Endothelial cell of umbilical vein (primary cell): Measurements from ENCODE around the gene SLC9C2. TPM values are rescaled to one million over a fixed set of nuclear protein-coding genes. Genes with fewer than 3 reads are reported as not detected.

Experiments
- BruUV-seq: library from RNA; stranded (reverse); fragments of 400-500 nt; replicated peaks from 2 replicates; lab custom pipeline; 2021; lab: Mats Ljungman, UMichigan
- CTCF ChIA-PET: fragments of 300-600, 350-600 bp; sonication (Branson Sonifier 250); formaldehyde crosslinking; loops from one replicate; lab custom pipeline; 2021; ENCODE audit warnings: antibody characterized with exemption, inconsistent platforms; lab: Charles Lee
- POLR2A ChIA-PET: fragments of 300-600, 350-600 bp; sonication (Branson Sonifier 250); formaldehyde crosslinking; loops from one replicate; lab custom pipeline; 2021; ENCODE audit warnings: antibody characterized with exemption, inconsistent platforms; lab: Charles Lee
- DNase-seq: peaks from one replicate; pipeline ENCODE4 v3.0.0-alpha.2; 2011; ENCODE audit warnings: low read depth, low spot score
- FAIRE-seq: peaks from 2 replicates; lab custom pipeline; 2011; peaks lifted over from hg19 to GRCh38; lab: Jason Lieb, UNC
- H2AFZ ChIP-seq: 2 replicates; pipeline ENCODE4 v1.6.0; 2012; ENCODE audit warnings: low read depth, low read length, control low read depth, inconsistent platforms
- H3K27ac ChIP-seq: 2 replicates; pipeline ENCODE4 v1.5.1; 2011; ENCODE audit warnings: low read depth, mild to moderate bottlenecking, control low read depth, low read length, moderate library complexity; ENCODE audit not compliant: insufficient read depth
- H3K27me3 ChIP-seq, 2 experiments: 2 replicates each; pipeline versions ENCODE4 v1.6.0 to v1.6.1; 2011; ENCODE audit warnings: low read length in 2 of 2, mixed read lengths in 1 of 2; ENCODE audit not compliant: control insufficient read depth in 2 of 2, insufficient read depth in 2 of 2
- H3K36me3 ChIP-seq, 2 experiments: 2 replicates in 1 of 2; 3 replicates in 1 of 2; pipeline ENCODE4 v1.5.1; 2011; ENCODE audit warnings: low read length in 2 of 2, mild to moderate bottlenecking in 1 of 2, moderate library complexity in 1 of 2; ENCODE audit not compliant: control insufficient read depth in 2 of 2, insufficient read depth in 2 of 2; ENCODE audit errors: extremely low read depth in 1 of 2
- H3K4me1 ChIP-seq: 3 replicates; pipeline ENCODE4 v1.5.1; 2011; ENCODE audit warnings: mild to moderate bottlenecking, low read length; ENCODE audit not compliant: control insufficient read depth, insufficient read depth; ENCODE audit errors: extremely low read depth
- H3K4me2 ChIP-seq: 2 replicates; pipeline ENCODE4 v1.6.1; 2011; ENCODE audit warnings: low read length, control low read depth, mixed read lengths; ENCODE audit not compliant: insufficient read depth
- H3K4me3 ChIP-seq, 3 experiments: fragments of 200-600 bp in 1 of 3; sonication (generic), shearing (Covaris generic) in 1 of 3; replicated peaks in 1 of 3; 2 replicates each; pipeline ENCODE4 v1.5.1; 2011 to 2016; ENCODE audit warnings: control low read depth in 3 of 3, low read length in 3 of 3, mild to moderate bottlenecking in 2 of 3, inconsistent platforms in 1 of 3, low read depth in 1 of 3, moderate library complexity in 1 of 3; ENCODE audit not compliant: insufficient read depth in 1 of 3
- H3K79me2 ChIP-seq: 2 replicates; pipeline ENCODE4 v1.6.0; 2012; ENCODE audit warnings: low read length, inconsistent platforms; ENCODE audit not compliant: control insufficient read depth, insufficient read depth
- H3K9ac ChIP-seq: replicated peaks from 2 replicates; pipeline ENCODE3; 2011; ENCODE audit warnings: low read length, control low read depth; ENCODE audit not compliant: insufficient read depth; ENCODE audit errors: extremely low read depth
- H3K9me1 ChIP-seq: replicated peaks from 3 replicates; pipeline ENCODE4 v1.6.0; 2011; ENCODE audit warnings: mild to moderate bottlenecking, low read length; ENCODE audit not compliant: control insufficient read depth, insufficient read depth; ENCODE audit errors: extremely low read depth
- H3K9me3 ChIP-seq: replicated peaks from 2 replicates; pipeline ENCODE4 v1.5.1; 2012; ENCODE audit warnings: low read length, inconsistent platforms; ENCODE audit not compliant: control insufficient read depth, insufficient read depth
- H4K20me1 ChIP-seq: replicated peaks from 2 replicates; pipeline ENCODE3; 2011; ENCODE audit warnings: mild to moderate bottlenecking, low read length; ENCODE audit not compliant: control insufficient read depth, insufficient read depth; ENCODE audit errors: extremely low read depth
- EZH2 ChIP-seq: IDR thresholded peaks from 2 replicates; pipeline ENCODE4 v1.6.1; 2012; ENCODE audit warnings: borderline replicate concordance, low read depth, mild to moderate bottlenecking, moderate library complexity, low read length, inconsistent platforms; ENCODE audit not compliant: severe bottlenecking
- FOS ChIP-seq: IDR thresholded peaks from 2 replicates; pipeline ENCODE4 v1.6.1; 2011; ENCODE audit warnings: mild to moderate bottlenecking, low read length, moderate library complexity, borderline replicate concordance; ENCODE audit not compliant: insufficient read depth
- GATA2 ChIP-seq: IDR thresholded peaks from 2 replicates; pipeline ENCODE4 v1.7.0; 2011; ENCODE audit warnings: low read depth, mild to moderate bottlenecking, moderate library complexity, mixed read lengths, low read length; ENCODE audit not compliant: insufficient read length, insufficient read depth
- JUN ChIP-seq: IDR thresholded peaks from 2 replicates; pipeline ENCODE4 v1.6.1; 2011; ENCODE audit warnings: borderline replicate concordance, low read depth; ENCODE audit not compliant: insufficient read length, insufficient read depth
- MAX ChIP-seq: IDR thresholded peaks from 2 replicates; pipeline ENCODE4 v1.6.1; 2011; ENCODE audit not compliant: insufficient read depth, insufficient read length
- MYC ChIP-seq: IDR thresholded peaks from one replicate; pipeline ENCODE4 v1.6.1; 2011; ENCODE audit warnings: mild to moderate bottlenecking, low read depth, low read length
- POLR2A ChIP-seq: IDR thresholded peaks from 2 replicates; pipeline ENCODE4 v1.6.1; 2012; ENCODE audit warnings: low read depth, mild to moderate bottlenecking, control low read depth, low read length
- POLR2AphosphoS5 ChIP-seq: IDR thresholded peaks from 2 replicates; pipeline ENCODE4 v1.6.1; 2012; ENCODE audit warnings: low read depth, mild to moderate bottlenecking, control low read depth, low read length, moderate library complexity; ENCODE audit not compliant: insufficient read depth
- dilution Hi-C: fragments of 300-500 bp; cut with MboI; formaldehyde crosslinking; loops from one replicate; pipeline ENCODE4 v1.15.0; 2019; ENCODE audit warnings: low sequenced_read_pairs; ENCODE audit not compliant: extremely low pct_ligation_motif_present
- intact Hi-C: fragments of 100-400 bp; cut with micrococcal nuclease; formaldehyde crosslinking; loops from one replicate; pipeline ENCODE4 v1.10.0; 2022
- polyA plus RNA-seq, 4 experiments: library from polyadenylated mRNA; depleted of rRNA in 3 of 4; stranded (reverse) in 3 of 4; unstranded in 1 of 4; fragments of >200 nt; gene quantifications; 2 replicates each; pipeline versions ENCODE4 v1.2.1 to v1.2.3, GENCODE V29; 2011 to 2012; ENCODE audit warnings: missing spikeins in 1 of 4
- total RNA-seq: library from RNA; stranded (reverse); gene quantifications from 2 replicates; pipeline ENCODE4 v1.2.3, GENCODE V29; 2021
- TF ChIP-seq, protein P1 (sequence below), 2 donors: IDR thresholded peaks; 1 replicate in 1 of 2; 2 replicates in 1 of 2; pipeline ENCODE4 v1.5.1; 2011; ENCODE audit warnings: low read length in 2 of 2, mild to moderate bottlenecking in 2 of 2, moderate library complexity in 2 of 2, control low read depth in 1 of 2, inconsistent platforms in 1 of 2, low read depth in 1 of 2; ENCODE audit not compliant: insufficient read depth in 1 of 2; ENCODE audit errors: extremely low read depth in 1 of 2

SLC9C2 gene
- total and polyA plus RNA-seq, 2 donors (not counting 3 experiments of a cell fraction or from before 2014, with no cell fraction given): 0.15 TPM; not detected in 1

DNA sequence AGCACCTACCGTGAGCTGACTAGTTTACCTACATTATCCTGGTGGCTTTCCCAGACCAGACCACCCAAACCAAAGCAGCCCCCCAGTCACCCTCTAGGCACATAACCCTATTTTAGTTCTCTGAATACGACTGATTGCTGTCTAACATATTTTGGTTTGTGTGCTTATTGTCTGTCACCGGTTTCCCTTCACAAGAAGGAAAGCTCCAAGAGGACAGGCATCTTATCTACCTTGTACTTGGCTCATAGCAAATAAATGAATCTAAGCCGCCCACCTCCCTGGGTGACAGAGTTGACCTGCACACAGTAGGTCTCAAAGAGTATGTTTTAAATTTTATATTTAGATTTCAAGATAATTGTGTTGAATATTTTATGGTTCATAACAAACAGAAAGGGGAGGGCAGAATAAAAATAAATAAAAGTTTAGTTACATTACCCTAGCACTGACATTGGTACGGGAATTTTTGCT is 126.6 kb downstream of the SLC9C2 start:
- Histone ChIP-seq H3K79me2 (peaks cover 52% of the 10 kb centered on the region), H3K4me2 (peak overlapping the region; percentile 91), H2AFZ (peak overlapping the region; percentile 90), H3K27me3 (no peaks in the 10 kb centered on the region), H3K9me3 (no peaks in the 10 kb centered on the region), H3K4me1 (peaks cover 53% of the 10 kb centered on the region), H3K9ac (peak overlapping the region; percentile 70), H3K27ac (no peak overlapping the region), H4K20me1 (no peaks in the 10 kb centered on the region), H3K9me1 (no peaks in the 10 kb centered on the region), H3K4me3 (peak overlapping the region; percentile 63 to 78 (median 70)), H3K36me3 (peaks cover under 1 to 5% of the 10 kb centered on the region in 2 experiments)
- intact Hi-C loops (loop anchor here (2.0 to 10.0 kb wide), 5 partner anchors 219 to 943 kb away; partner anchors contain the start of genes RC3H1 and SUCO), dilution Hi-C loops (no loop called here)
- no peak for TF ChIP-seq POLR2AphosphoS5
- TF ChIP-seq, protein P1, sequence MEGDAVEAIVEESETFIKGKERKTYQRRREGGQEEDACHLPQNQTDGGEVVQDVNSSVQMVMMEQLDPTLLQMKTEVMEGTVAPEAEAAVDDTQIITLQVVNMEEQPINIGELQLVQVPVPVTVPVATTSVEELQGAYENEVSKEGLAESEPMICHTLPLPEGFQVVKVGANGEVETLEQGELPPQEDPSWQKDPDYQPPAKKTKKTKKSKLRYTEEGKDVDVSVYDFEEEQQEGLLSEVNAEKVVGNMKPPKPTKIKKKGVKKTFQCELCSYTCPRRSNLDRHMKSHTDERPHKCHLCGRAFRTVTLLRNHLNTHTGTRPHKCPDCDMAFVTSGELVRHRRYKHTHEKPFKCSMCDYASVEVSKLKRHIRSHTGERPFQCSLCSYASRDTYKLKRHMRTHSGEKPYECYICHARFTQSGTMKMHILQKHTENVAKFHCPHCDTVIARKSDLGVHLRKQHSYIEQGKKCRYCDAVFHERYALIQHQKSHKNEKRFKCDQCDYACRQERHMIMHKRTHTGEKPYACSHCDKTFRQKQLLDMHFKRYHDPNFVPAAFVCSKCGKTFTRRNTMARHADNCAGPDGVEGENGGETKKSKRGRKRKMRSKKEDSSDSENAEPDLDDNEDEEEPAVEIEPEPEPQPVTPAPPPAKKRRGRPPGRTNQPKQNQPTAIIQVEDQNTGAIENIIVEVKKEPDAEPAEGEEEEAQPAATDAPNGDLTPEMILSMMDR (IDR thresholded peaks at IDR 0.05; ENCODE audit: extremely low read depth in 1 of 2, insufficient read depth in 1 of 2, low read depth in 1 of 2, low read length in 2 of 2): no peak
- TF ChIP-seq MAX: no peak
- TF ChIP-seq FOS: no peak
- TF ChIP-seq MYC: no peak
- no peak for TF ChIP-seq JUN
- TF ChIP-seq EZH2: no peak
- TF ChIP-seq GATA2: no peak
- TF ChIP-seq POLR2A: no peak
- FAIRE-seq (no peak), DNase-seq (no peak)
- POLR2A ChIA-PET: interaction anchor here (0.5 kb wide), 1 partner anchor 86 kb away, joined by 4 read pairs; no protein-coding TSS in a partner anchor
- CTCF ChIA-PET: interaction anchor here (0.9 to 4.8 kb wide), 3 partner anchors 46 to 731 kb away, joined by 3 to 33 read pairs (median 4); no protein-coding TSS in a partner anchor
- no TSS peak for BruUV-seq
